Measurements from ENCODE around the gene ASPDH.
"Not testable (repeated sequence)": the region's sequence is repeated elsewhere in the genome, so short reads cannot be mapped to it uniquely, and the experiment has no call there.

ASPDH gene

GRCh38 chr19:50548191-50549058 is 34.7 kb upstream of the ASPDH start:
- DNase-seq = no peak

GRCh38 chr19:50547385-50548190 is 33.9 kb upstream of the ASPDH start:
- DNase-seq = no peak

- no peak for DNase-seq
Observed at GRCh38 chr19:50546527-50547221, 33.0 kb upstream of the ASPDH start.

GRCh38 chr19:50542943-50543342 is 29.2 kb upstream of the ASPDH start:
- DNase-seq = no peak

GRCh38 chr19:50537769-50538230 is 24.1 kb upstream of the ASPDH start:
- DNase-seq = peak; percentile 55

GRCh38 chr19:50537306-50537685 is 23.6 kb upstream of the ASPDH start:
- no peak for DNase-seq

GRCh38 chr19:50536662-50537305 is 23.1 kb upstream of the ASPDH start:
- no peak for DNase-seq

- peak; percentile 33 for DNase-seq
Observed at GRCh38 chr19:50535672-50536187, 22.0 kb upstream of the ASPDH start.

- DNase-seq = no peak
Observed at GRCh38 chr19:50534478-50534877, 20.8 kb upstream of the ASPDH start.

GRCh38 chr19:50532952-50533351 is 19.2 kb upstream of the ASPDH start:
- no peak for DNase-seq

- no peak for DNase-seq
Observed at GRCh38 chr19:50531171-50531612, 17.5 kb upstream of the ASPDH start.

GRCh38 chr19:50528052-50528451 is 14.3 kb upstream of the ASPDH start:
- not testable (repeated sequence) for DNase-seq

- DNase-seq = no peak
Observed at GRCh38 chr19:50522881-50523280, 9.2 kb upstream of the ASPDH start.

GRCh38 chr19:50520822-50521465 is 7.2 kb upstream of the ASPDH start:
- no peak for DNase-seq

GRCh38 chr19:50519006-50519575 is 5.4 kb upstream of the ASPDH start:
- no peak for DNase-seq

- no peak for DNase-seq
Observed at GRCh38 chr19:50518091-50519005, 4.6 kb upstream of the ASPDH start.

- DNase-seq = no peak
Observed at GRCh38 chr19:50517704-50518075, 4.0 kb upstream of the ASPDH start.

- no peak for DNase-seq
Observed at GRCh38 chr19:50516964-50517703, 3.4 kb upstream of the ASPDH start.

GRCh38 chr19:50516456-50516855 is 2.7 kb upstream of the ASPDH start:
- DNase-seq = no peak
